HepG2 (cell line): ENCODE measurements around the gene DMRTA2. TPM values are rescaled to one million over a fixed set of nuclear protein-coding genes. Genes with fewer than 3 reads are reported as not detected.

Experiments used
- ATAC-seq: fragments of 200-7000 bp; cut with Tn5 transposase; 3 replicates; pipeline ENCODE4 v1.9.1; 2020; ENCODE audit warnings: mild to moderate bottlenecking, moderate library complexity
- BruUV-seq: library from RNA; stranded (reverse); fragments of 400-500 nt; replicated peaks from 2 replicates; lab custom pipeline; 2021; lab: Mats Ljungman, UMichigan
- CTCF ChIA-PET: fragments of 300-600 bp; formaldehyde crosslinking; extraction: SDS; loops from one replicate; lab custom pipeline; 2021; ENCODE audit warnings: low total read pairs, inconsistent platforms, low intra/inter-chr PET ratio; lab: Yijun Ruan, JAX
- POLR2A ChIA-PET: fragments of 350-600 bp; sonication (Branson Sonifier 250); formaldehyde crosslinking; loops from one replicate; lab custom pipeline; 2020; ENCODE audit warnings: antibody characterized with exemption, inconsistent platforms; lab: Yijun Ruan, JAX
- DNase-seq: peaks from one replicate; pipeline ENCODE4 v3.0.0-alpha.2; 2015; ENCODE audit warnings: low spot score
- FAIRE-seq: peaks from 3 replicates; lab custom pipeline; 2011; peaks lifted over from hg19 to GRCh38; lab: Jason Lieb, UNC
- H2AFZ ChIP-seq: one replicate; pipeline ENCODE4 v1.6.1; 2011; ENCODE audit warnings: low read length, inconsistent platforms
- H3K27ac ChIP-seq: fragments of 300-600 bp; 3 replicates; pipeline ENCODE4 v1.8.0; 2011; ENCODE audit warnings: mixed run types, mild to moderate bottlenecking, mixed read lengths, low read length, inconsistent platforms; ENCODE audit not compliant: insufficient read depth; ENCODE audit errors: extremely low read length
- H3K27me3 ChIP-seq, 2 experiments: fragments of 200-600 bp in 1 of 2; 2 replicates in 1 of 2; 3 replicates in 1 of 2; pipeline versions ENCODE4 v1.6.0 to v1.8.0; 2011; ENCODE audit warnings: low read length in 2 of 2, mild to moderate bottlenecking in 2 of 2, moderate library complexity in 2 of 2, inconsistent platforms in 1 of 2; ENCODE audit not compliant: insufficient read depth in 2 of 2, control insufficient read depth in 1 of 2
- H3K36me3 ChIP-seq, 2 experiments: fragments of 200-600 bp in 1 of 2; replicated peaks in 1 of 2; 2 replicates in 1 of 2; 3 replicates in 1 of 2; pipeline versions ENCODE4 v1.5.1 to v1.8.0; 2011; ENCODE audit warnings: low read length in 2 of 2, inconsistent platforms in 1 of 2; ENCODE audit not compliant: insufficient read depth in 2 of 2, control insufficient read depth in 1 of 2
- H3K4me1 ChIP-seq: 2 replicates; pipeline ENCODE4 v1.5.1; 2012; ENCODE audit warnings: low read length, inconsistent platforms; ENCODE audit not compliant: insufficient read depth
- H3K4me2 ChIP-seq: 2 replicates; pipeline ENCODE4 v1.6.0; 2011; ENCODE audit warnings: low read depth, low read length, inconsistent platforms
- H3K4me3 ChIP-seq, 3 experiments: fragments of 200-600 bp in 1 of 3; sonication (generic), shearing (Covaris generic) in 1 of 3; replicated peaks in 1 of 3; 2 replicates each; pipeline ENCODE4 v1.5.1; 2011 to 2016; ENCODE audit warnings: low read length in 3 of 3, inconsistent platforms in 2 of 3, low read depth in 2 of 3, mild to moderate bottlenecking in 2 of 3, control low read depth in 1 of 3, mixed read lengths in 1 of 3; ENCODE audit not compliant: insufficient read depth in 1 of 3
- H3K79me2 ChIP-seq: one replicate; pipeline ENCODE4 v1.6.1; 2011; ENCODE audit warnings: low read length, inconsistent platforms; ENCODE audit not compliant: insufficient read depth
- H3K9ac ChIP-seq: 2 replicates; pipeline ENCODE4 v1.6.0; 2011; ENCODE audit warnings: mild to moderate bottlenecking, low read depth, low read length, inconsistent platforms; ENCODE audit not compliant: insufficient read depth
- H3K9me3 ChIP-seq: 2 replicates; pipeline ENCODE4 v1.5.1; 2012; ENCODE audit warnings: mild to moderate bottlenecking, low read length
- H4K20me1 ChIP-seq: 2 replicates; pipeline ENCODE4 v1.6.0; 2011; ENCODE audit warnings: inconsistent platforms, mild to moderate bottlenecking, low read length, moderate library complexity; ENCODE audit not compliant: insufficient read depth
- MIXL1 ChIP-seq: IDR thresholded peaks from 2 replicates; pipeline ENCODE4 v1.6.1; 2016
- MZF1 ChIP-seq: sonication (generic); formaldehyde crosslinking; IDR thresholded peaks from 2 replicates; pipeline ENCODE4 v1.8.1; 2023; ENCODE audit warnings: mild to moderate bottlenecking, missing genetic modification reagents, borderline replicate concordance
- NFATC3 ChIP-seq: sonication (generic); formaldehyde crosslinking; IDR thresholded peaks from 2 replicates; pipeline ENCODE4 v1.5.1; 2020; ENCODE audit warnings: mild to moderate bottlenecking, missing genetic modification reagents
- PTBP1 ChIP-seq: fragments of 200-400 bp; formaldehyde crosslinking; IDR thresholded peaks from 2 replicates; pipeline ENCODE4 v1.6.1; 2018; ENCODE audit warnings: low read length, low read depth; ENCODE audit not compliant: poor library complexity, severe bottlenecking
- RBM22 ChIP-seq: fragments of 200-400 bp; formaldehyde crosslinking; optimal IDR thresholded peaks from 2 replicates; pipeline ENCODE3; 2017; ENCODE audit warnings: mild to moderate bottlenecking, low read length, moderate library complexity
- RELA ChIP-seq: sonication (generic); formaldehyde crosslinking; IDR thresholded peaks from 2 replicates; pipeline ENCODE4 v1.4.0; 2020; ENCODE audit warnings: missing genetic modification reagents
- YY1 ChIP-seq: IDR thresholded peaks from 2 replicates; pipeline ENCODE4 v1.6.1; 2011; ENCODE audit warnings: low read length, low read depth, moderate library complexity, mild to moderate bottlenecking; ENCODE audit not compliant: insufficient read depth, insufficient replicate concordance
- ZFP36 ChIP-seq: fragments of 150-350 bp; IDR thresholded peaks from 2 replicates; pipeline ENCODE4 v1.6.1; 2018; ENCODE audit warnings: borderline replicate concordance, low read length, low read depth; ENCODE audit not compliant: partially characterized antibody
- ZNF251 ChIP-seq: sonication (generic); formaldehyde crosslinking; IDR thresholded peaks from 2 replicates; pipeline ENCODE4 v1.9.0; 2021; ENCODE audit warnings: mild to moderate bottlenecking, missing genetic modification reagents
- ZNF30 ChIP-seq: sonication (generic); formaldehyde crosslinking; IDR thresholded peaks from 2 replicates; pipeline ENCODE4 v1.5.0; 2020; ENCODE audit warnings: mild to moderate bottlenecking, missing genetic modification reagents
- ZNF782 ChIP-seq: sonication (generic); formaldehyde crosslinking; IDR thresholded peaks from 2 replicates; pipeline ENCODE4 v1.4.0; 2020; ENCODE audit warnings: missing genetic modification reagents, mild to moderate bottlenecking, borderline replicate concordance
- WGBS: methylation state at CpG from one replicate; pipeline ENCODE4 v1.1.6; 2017; ENCODE audit warnings: low lambda C conversion rate; 5-methylcytosine and 5-hydroxymethylcytosine counted together
- in situ Hi-C: cut with HindIII; loops from 2 replicates; pipeline ENCODE4 v1.10.0; 2017; ENCODE audit warnings: low pct_unique_long_range_greater_than_20kb; ENCODE audit not compliant: extremely low pct_ligation_motif_present
- intact Hi-C: fragments of 100-400 bp; cut with micrococcal nuclease; formaldehyde crosslinking; loops from one replicate; pipeline ENCODE4 v1.10.0; 2022; ENCODE audit not compliant: unreplicated experiment
- polyA plus RNA-seq, 8 experiments: library from polyadenylated mRNA; depleted of rRNA in 3 of 8; stranded (reverse) in 7 of 8; unstranded in 1 of 8; fragments of >200 nt; fragmentation: Illumina TruSeq in 4 of 8; extraction: Trizol in 4 of 8; gene quantifications; 2 replicates each; pipeline versions ENCODE4 v1.2.1 to v1.2.3, GENCODE V29; 2011 to 2016; ENCODE audit warnings: low read depth in 4 of 8, missing spikeins in 1 of 8, mixed read lengths in 1 of 8; ENCODE audit not compliant: insufficient read depth in 1 of 8
- total RNA-seq, 5 experiments: library from RNA; depleted of rRNA; stranded (reverse); fragments of >200 nt; fragmentation: Illumina TruSeq; extraction: Trizol; gene quantifications; 2 replicates each; pipeline ENCODE4 v1.2.3, GENCODE V29; 2016; ENCODE audit warnings: low read depth in 1 of 5
- TF ChIP-seq, protein P1 (sequence below): sonication (generic); formaldehyde crosslinking; IDR thresholded peaks from 2 replicates; pipeline ENCODE4 v1.5.0; 2020; ENCODE audit warnings: mild to moderate bottlenecking, missing genetic modification reagents

The DMRTA2 gene
- total and polyA plus RNA-seq, 2 of the 13 experiments (the other 11 are each of a cell fraction or from before 2014, with no cell fraction given) = not detected

DNA sequence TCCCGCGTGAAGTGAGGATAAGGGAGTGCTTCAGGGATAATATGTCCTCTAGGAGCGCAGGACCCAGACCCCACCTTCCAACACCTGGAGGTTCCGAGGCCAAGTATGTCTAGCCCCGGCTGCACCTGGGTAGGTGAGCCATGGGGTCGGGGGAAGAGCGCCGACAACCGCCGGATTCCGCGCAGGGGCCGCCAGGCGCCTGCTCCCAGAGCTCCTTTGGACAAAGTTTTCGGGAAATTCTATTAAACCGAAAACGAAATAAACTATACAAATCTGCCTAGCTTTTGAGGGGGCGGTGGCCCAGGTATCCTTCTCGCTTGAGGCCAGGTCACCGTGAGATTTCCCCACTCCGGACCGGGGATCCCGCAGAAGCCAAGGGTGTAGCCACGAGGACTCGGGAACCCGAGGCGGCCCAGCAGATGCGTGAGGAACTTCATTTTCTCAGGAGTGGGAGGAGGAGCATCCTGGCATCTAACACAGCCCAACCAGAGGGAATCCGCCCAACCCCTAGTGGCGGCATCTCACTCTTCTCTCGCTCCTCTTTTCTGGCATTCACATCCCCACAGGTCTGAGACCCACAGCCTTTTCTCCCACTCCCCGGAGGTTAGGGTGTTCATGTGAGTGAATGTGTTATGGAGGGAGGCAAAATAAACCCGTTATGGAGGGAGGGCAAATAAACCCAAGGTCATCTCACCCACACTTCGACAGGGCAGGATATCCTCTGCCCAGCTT lies 2.3 kb upstream of the DMRTA2 start:
- in situ Hi-C loops = no loop called here
- Histone ChIP-seq H3K79me2 (no peaks in the 10 kb centered on the region), H3K27me3 (peaks cover 10 to 78% of the 10 kb centered on the region in 2 experiments), H4K20me1 (no peaks in the 10 kb centered on the region), H3K4me3 (no peak overlapping the region), H3K36me3 (no peaks in the 10 kb centered on the region; a peak in 1 of 5 replicates), H3K9ac (no peak overlapping the region), H3K4me1 (peaks cover 11% of the 10 kb centered on the region; the same call in 1 of the 2 replicates), H3K9me3 (no peaks in the 10 kb centered on the region), H2AFZ (no peak overlapping the region), H3K4me2 (no peak overlapping the region), H3K27ac (no peak overlapping the region)
- WGBS = 45% methylated on average over 24 of the region's 34 CpGs
- TF ChIP-seq ZNF251 (no peak), RELA (no peak), ZFP36 (no peak), MZF1 (CRISPR knock-in tag) (no peak), NFATC3 (CRISPR knock-in tag) (no peak), PTBP1 (no peak), RBM22 (no peak), ZNF30 (CRISPR knock-in tag) (no peak), YY1 (no peak), MIXL1 (no peak), ZNF782 (CRISPR knock-in tag) (no peak)
- TF ChIP-seq, protein P1, sequence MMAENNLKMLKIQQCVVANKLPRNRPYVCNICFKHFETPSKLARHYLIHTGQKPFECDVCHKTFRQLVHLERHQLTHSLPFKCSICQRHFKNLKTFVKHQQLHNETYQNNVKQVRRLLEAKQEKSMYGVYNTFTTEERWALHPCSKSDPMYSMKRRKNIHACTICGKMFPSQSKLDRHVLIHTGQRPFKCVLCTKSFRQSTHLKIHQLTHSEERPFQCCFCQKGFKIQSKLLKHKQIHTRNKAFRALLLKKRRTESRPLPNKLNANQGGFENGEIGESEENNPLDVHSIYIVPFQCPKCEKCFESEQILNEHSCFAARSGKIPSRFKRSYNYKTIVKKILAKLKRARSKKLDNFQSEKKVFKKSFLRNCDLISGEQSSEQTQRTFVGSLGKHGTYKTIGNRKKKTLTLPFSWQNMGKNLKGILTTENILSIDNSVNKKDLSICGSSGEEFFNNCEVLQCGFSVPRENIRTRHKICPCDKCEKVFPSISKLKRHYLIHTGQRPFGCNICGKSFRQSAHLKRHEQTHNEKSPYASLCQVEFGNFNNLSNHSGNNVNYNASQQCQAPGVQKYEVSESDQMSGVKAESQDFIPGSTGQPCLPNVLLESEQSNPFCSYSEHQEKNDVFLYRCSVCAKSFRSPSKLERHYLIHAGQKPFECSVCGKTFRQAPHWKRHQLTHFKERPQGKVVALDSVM (CRISPR knock-in tag) = no peak
- FAIRE-seq (no peak), ATAC-seq (peak; percentile 63), DNase-seq (no peak)
- CTCF ChIA-PET = no interaction called here
- intact Hi-C loops = no loop called here
- POLR2A ChIA-PET = no interaction called here
- no TSS peak for BruUV-seq
